Spleen (tissue), 11 donors: ENCODE data around the gene C11orf98. TPM values are rescaled to one million over a fixed set of nuclear protein-coding genes. Genes with fewer than 3 reads are reported as not detected.
A peak's percentile ranks its signal among the peaks of the same experiment; 100 is the strongest.

Experiments used
- DNase-seq: peaks from one replicate; pipeline ENCODE4 v3.0.0-alpha.2; 2020
- H3K27ac ChIP-seq, 8 donors: fragments of 200-600 bp; sonication (generic) in 7 of 8; 1 replicate in 4 of 8; 2 replicates in 4 of 8; pipeline versions ENCODE4 v1.5.0 to v1.8.0; 2016 to 2021; ENCODE audit warnings: inconsistent platforms in 4 of 8, mild to moderate bottlenecking in 4 of 8, moderate library complexity in 1 of 8
- H3K27me3 ChIP-seq, 7 donors: fragments of 200-600 bp; sonication (generic) in 6 of 7; replicated peaks in 1 of 7; 1 replicate in 4 of 7; 2 replicates in 3 of 7; pipeline versions ENCODE4 v1.5.0 to v1.8.0; 2016 to 2021; ENCODE audit warnings: inconsistent platforms in 3 of 7, mild to moderate bottlenecking in 1 of 7
- H3K36me3 ChIP-seq, 6 donors: fragments of 200-600 bp; sonication (generic) in 5 of 6; 1 replicate in 4 of 6; 2 replicates in 2 of 6; pipeline versions ENCODE4 v1.5.0 to v1.8.0; 2016 to 2021; ENCODE audit warnings: inconsistent platforms in 2 of 6
- H3K4me1 ChIP-seq, 6 donors: fragments of 200-600 bp; sonication (generic) in 5 of 6; 1 replicate in 3 of 6; 2 replicates in 3 of 6; pipeline versions ENCODE4 v1.5.0 to v1.8.0; 2016 to 2021; ENCODE audit warnings: inconsistent platforms in 3 of 6
- H3K4me3 ChIP-seq, 8 donors: fragments of 200-600 bp; sonication (generic) in 7 of 8; 1 replicate in 4 of 8; 2 replicates in 4 of 8; pipeline versions ENCODE4 v1.5.0 to v1.8.0; 2016 to 2021; ENCODE audit warnings: inconsistent platforms in 4 of 8, mild to moderate bottlenecking in 4 of 8, moderate library complexity in 2 of 8
- H3K9me3 ChIP-seq, 8 donors: fragments of 200-600 bp; sonication (generic) in 7 of 8; 1 replicate in 4 of 8; 2 replicates in 4 of 8; pipeline versions ENCODE4 v1.5.0 to v1.8.0; 2016 to 2021; ENCODE audit warnings: inconsistent platforms in 4 of 8
- POLR2A ChIP-seq, 3 donors: fragments of 450-650 bp; IDR thresholded peaks; one replicate each; pipeline ENCODE4 v1.5.1; 2017; ENCODE audit warnings: antibody characterized with exemption in 3 of 3, mild to moderate bottlenecking in 1 of 3
- POLR2AphosphoS5 ChIP-seq, 3 donors: sonication (generic); formaldehyde crosslinking; IDR thresholded peaks; one replicate each; pipeline ENCODE4 v1.5.1; 2017; ENCODE audit warnings: antibody characterized with exemption in 3 of 3
- WGBS, 5 donors: extraction: QIAGEN DNeasy Blood & Tissue Kit in 3 of 5; methylation state at CpG; one replicate each; pipeline versions ENCODE4 v1.1.5 to v1.1.7; 2013 to 2018; 5-methylcytosine and 5-hydroxymethylcytosine counted together
- intact Hi-C: fragments of 100-400 bp; cut with DNase I; formaldehyde crosslinking; loops from one replicate; pipeline ENCODE4 v1.15.0; 2023; ENCODE audit warnings: low total_unique reads
- polyA plus RNA-seq, 3 donors: library from polyadenylated mRNA; stranded (reverse); fragments of 200-250 nt; gene quantifications; one replicate each; pipeline ENCODE4 v1.2.1, GENCODE V29; 2013
- total RNA-seq, 7 donors: library from RNA; depleted of rRNA in 3 of 7; stranded (reverse); fragments of >200 nt in 3 of 7; fragmentation: NEBNext Ultra II Directional in 4 of 7; extraction: Animal tissue kit (Norgen Biotek cat#: 25700) in 4 of 7; gene quantifications; one replicate each; pipeline versions ENCODE4 v1.1.0 to v1.2.1, GENCODE V29; 2016 to 2021
- TF ChIP-seq, protein P1 (sequence below), 11 experiments: fragments of 200-600 bp in 7 of 11; fragments of 450-650 bp in 4 of 11; sonication (generic) in 4 of 11; IDR thresholded peaks in 8 of 11; conservative IDR thresholded peaks in 3 of 11; 1 replicate in 7 of 11; 2 replicates in 4 of 11; pipeline versions ENCODE4 v1.4.0 to v1.8.0; 2016 to 2021; ENCODE audit warnings: antibody characterized with exemption in 11 of 11, inconsistent platforms in 4 of 11, mild to moderate bottlenecking in 1 of 11
- donor health status: healthy with polysubstance abuse.
- donor health status: DM: no; HTN: no; CAD: no; lungs with moderate emphysema.
- donor health status: DM: no; HTN: no; CAD: no.
- donor health status: Bipolar disorder and iron deficiency.
- donor health status: healthy.
- donor health status: DM: no; HTN: no; CAD: no.
- donor health status: DM: yes; HTN: yes; CAD: no.

Gene C11orf98
- total and polyA plus RNA-seq, 10 donors = 30.9 to 164 (median 42.8) TPM

DNA sequence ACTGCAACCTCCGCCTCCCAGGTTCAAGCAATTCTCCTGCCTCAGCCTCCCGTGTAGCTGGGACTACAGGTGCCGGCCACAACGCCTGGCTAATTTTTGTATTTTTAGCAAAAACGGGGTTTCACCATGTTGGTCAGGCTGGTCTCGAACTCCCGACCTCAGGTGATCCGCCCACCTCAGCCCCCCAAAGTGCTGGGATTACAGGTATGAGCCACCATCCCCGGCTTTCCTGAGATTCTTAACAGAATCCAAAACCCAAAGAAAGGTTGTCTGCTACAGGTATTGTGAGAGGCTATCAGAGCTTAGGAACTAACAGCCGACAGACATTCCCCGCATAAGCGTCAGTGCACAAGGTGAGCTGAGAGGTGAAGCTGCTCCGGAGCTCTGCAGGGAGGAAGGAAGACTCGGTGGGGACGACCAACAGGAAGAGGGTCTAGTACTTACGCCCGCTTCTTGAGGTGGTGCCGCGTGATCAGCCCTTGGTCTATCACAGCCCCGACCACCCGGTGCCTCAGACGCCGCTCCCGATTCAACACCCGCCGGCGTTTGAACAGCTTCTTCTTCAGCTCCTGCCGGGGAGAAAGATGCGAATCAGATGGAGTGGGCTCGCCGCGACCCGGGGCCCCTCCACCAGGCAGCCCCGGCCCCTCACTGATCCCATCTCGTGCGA, 470 bp downstream of the C11orf98 start:
- DNase-seq = no peak

DNA sequence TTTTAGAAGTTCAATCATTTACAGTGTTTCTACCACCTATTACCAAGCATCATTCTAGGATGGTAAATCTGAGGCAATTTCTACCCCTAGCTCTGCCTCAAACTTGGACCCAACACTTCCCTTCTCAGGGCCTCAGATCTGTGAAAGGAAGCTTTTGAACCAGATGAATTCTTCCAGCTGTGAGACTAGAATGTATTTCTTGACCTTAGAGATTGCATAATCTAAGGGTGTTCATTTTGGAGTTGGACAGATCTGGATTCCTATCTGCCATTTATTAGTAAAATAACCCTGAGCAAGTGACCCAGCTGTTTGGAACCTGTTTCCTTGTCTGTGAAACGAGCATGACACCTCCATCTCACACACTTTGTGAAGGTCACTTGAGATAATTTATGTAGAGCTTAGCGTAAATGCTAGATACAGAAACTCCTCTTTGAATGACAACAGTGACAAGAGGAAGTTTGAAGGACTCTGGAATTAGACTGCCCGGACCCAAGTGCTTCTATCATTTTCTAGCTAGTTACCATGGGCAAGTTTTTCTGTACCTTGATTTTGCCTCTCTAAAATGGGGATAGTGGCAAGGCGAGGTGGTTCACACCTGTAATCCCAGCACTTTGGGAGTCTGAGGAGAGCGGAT, 8.1 kb downstream of the C11orf98 start:
- H3K4me1 ChIP-seq = peaks cover 5 to 20% (median 12%) of the 10 kb centered on the region in 6 donors
- WGBS, 5 donors = 51 to 69% (median 62%) methylated on average over 5 of the region's 5 CpGs
- H3K27ac ChIP-seq = no peak overlapping the region
- intact Hi-C loops = no loop called here
- no peak overlapping the region for H3K4me3 ChIP-seq
- no peaks in the 10 kb centered on the region for H3K9me3 ChIP-seq
- H3K27me3 ChIP-seq = no peaks in the 10 kb centered on the region
- no peak for DNase-seq
- H3K36me3 ChIP-seq = peaks cover 0 to 16% (median 4%) of the 10 kb centered on the region in 6 donors
- no peak for TF ChIP-seq POLR2A (IDR thresholded peaks at IDR 0.05)
- TF ChIP-seq, protein P1, sequence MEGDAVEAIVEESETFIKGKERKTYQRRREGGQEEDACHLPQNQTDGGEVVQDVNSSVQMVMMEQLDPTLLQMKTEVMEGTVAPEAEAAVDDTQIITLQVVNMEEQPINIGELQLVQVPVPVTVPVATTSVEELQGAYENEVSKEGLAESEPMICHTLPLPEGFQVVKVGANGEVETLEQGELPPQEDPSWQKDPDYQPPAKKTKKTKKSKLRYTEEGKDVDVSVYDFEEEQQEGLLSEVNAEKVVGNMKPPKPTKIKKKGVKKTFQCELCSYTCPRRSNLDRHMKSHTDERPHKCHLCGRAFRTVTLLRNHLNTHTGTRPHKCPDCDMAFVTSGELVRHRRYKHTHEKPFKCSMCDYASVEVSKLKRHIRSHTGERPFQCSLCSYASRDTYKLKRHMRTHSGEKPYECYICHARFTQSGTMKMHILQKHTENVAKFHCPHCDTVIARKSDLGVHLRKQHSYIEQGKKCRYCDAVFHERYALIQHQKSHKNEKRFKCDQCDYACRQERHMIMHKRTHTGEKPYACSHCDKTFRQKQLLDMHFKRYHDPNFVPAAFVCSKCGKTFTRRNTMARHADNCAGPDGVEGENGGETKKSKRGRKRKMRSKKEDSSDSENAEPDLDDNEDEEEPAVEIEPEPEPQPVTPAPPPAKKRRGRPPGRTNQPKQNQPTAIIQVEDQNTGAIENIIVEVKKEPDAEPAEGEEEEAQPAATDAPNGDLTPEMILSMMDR (IDR thresholded peaks at IDR 0.05 in 8 of 11, conservative IDR thresholded peaks at IDR 0.05 in 3 of 11) = no peak
- no peak for TF ChIP-seq POLR2AphosphoS5 (IDR thresholded peaks at IDR 0.05)

More for the DNA sequence above, 470 bp downstream of the C11orf98 start:
- H3K36me3 ChIP-seq = peaks cover 0 to 47% (median 19%) of the 10 kb centered on the region in 6 donors
- H3K4me3 ChIP-seq = peak overlapping the region; percentile 73 to 91 (median 82)
- intact Hi-C loops = no loop called here
- TF ChIP-seq, protein P1 (IDR thresholded peaks at IDR 0.05 in 8 of 11, conservative IDR thresholded peaks at IDR 0.05 in 3 of 11) = no peak
- TF ChIP-seq POLR2A (IDR thresholded peaks at IDR 0.05) = no peak
- no peak for TF ChIP-seq POLR2AphosphoS5 (IDR thresholded peaks at IDR 0.05)
- H3K27ac ChIP-seq = peak overlapping the region; percentile 87 to 96 (median 94)
- WGBS, 5 donors = 2 to 5% (median 2%) methylated on average over 18 to 36 of the region's 36 CpGs
- no peaks in the 10 kb centered on the region for H3K9me3 ChIP-seq
- H3K27me3 ChIP-seq = no peaks in the 10 kb centered on the region
- H3K4me1 ChIP-seq = peaks cover 25 to 66% (median 48%) of the 10 kb centered on the region in 6 donors

DNA sequence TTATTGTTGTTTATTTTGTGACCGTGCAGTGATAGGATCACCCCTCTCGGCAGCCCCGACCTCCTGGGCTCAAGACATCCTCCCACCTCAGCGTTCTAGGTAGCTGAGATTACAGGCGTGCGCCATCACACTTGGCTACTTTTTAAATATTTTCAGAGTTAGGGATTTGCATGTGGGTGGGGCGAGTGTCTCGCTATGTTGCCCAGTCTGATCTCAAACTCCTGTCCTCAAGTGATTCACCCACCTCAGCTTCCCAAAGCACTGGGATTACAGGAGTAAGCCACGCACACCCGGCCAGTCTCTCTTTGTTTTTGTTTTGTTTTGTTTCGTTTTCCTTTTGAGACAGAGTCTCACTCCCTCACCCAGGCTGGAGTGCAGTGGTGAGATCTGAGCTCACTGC, 10.7 kb downstream of the C11orf98 start:
- H3K4me1 ChIP-seq = peaks cover 11 to 44% (median 26%) of the 10 kb centered on the region in 6 donors
- 84 to 93% (median 86%) methylated on average over 11 of the region's 11 CpGs for WGBS, 5 donors
- no peaks in the 10 kb centered on the region for H3K27me3 ChIP-seq
- DNase-seq = peak; percentile 41
- peak overlapping the region in 1 of 8 donors; percentile 96 for H3K27ac ChIP-seq
- intact Hi-C loops = no loop called here
- H3K36me3 ChIP-seq = peaks cover 0 to 15% (median 6%) of the 10 kb centered on the region in 6 donors
- no peaks in the 10 kb centered on the region for H3K9me3 ChIP-seq
- TF ChIP-seq POLR2A (IDR thresholded peaks at IDR 0.05) (no peak), POLR2AphosphoS5 (IDR thresholded peaks at IDR 0.05) (no peak)
- TF ChIP-seq, protein P1 (IDR thresholded peaks at IDR 0.05 in 8 of 11, conservative IDR thresholded peaks at IDR 0.05 in 3 of 11) = no peak
- peak overlapping the region in 1 of 8 donors; percentile 22 for H3K4me3 ChIP-seq
